Measurements from ENCODE around the gene LRCH4.

DNA sequence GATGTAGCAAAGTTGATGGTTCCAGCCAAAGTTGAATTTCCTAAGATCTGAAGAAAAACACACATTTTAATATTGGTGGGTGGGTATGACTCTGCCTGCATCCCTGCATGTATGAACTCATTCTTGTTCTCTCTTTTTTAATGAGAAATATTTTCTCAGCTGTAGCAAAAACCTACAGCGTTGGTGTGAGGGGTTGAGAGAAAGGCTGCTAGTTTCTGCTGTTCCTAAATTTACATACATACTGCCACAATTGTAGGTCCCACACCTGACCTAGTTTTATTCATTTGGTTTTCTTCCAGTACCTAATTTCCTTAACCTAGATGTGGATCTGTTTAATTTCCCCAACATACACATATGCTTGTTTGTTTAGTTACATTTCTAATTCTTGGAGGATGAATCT, 42.3 kb downstream of the LRCH4 start:
- TF ChIP-seq TCF7 (IDR thresholded peaks at IDR 0.05; ENCODE audit: low read depth) (no peak), POLR2A (IDR thresholded peaks at IDR 0.05; ENCODE audit: insufficient read depth in 1 of 2, low read depth in 2 of 2, low read length in 2 of 2) (no peak), ZNF24 (IDR thresholded peaks at IDR 0.05) (no peak), NRL (CRISPR knock-in tag; IDR thresholded peaks at IDR 0.05; ENCODE audit: borderline replicate concordance) (no peak), CENPX (CRISPR knock-in tag; IDR thresholded peaks at IDR 0.05) (no peak), ZNF780A (CRISPR knock-in tag; IDR thresholded peaks at IDR 0.05) (no peak), SIN3A (IDR thresholded peaks at IDR 0.05; ENCODE audit: borderline replicate concordance, low read depth, low read length) (no peak), YY1 (IDR thresholded peaks at IDR 0.05; ENCODE audit: insufficient read depth, insufficient replicate concordance, low read depth, low read length) (no peak)
- TF ChIP-seq, protein P1, sequence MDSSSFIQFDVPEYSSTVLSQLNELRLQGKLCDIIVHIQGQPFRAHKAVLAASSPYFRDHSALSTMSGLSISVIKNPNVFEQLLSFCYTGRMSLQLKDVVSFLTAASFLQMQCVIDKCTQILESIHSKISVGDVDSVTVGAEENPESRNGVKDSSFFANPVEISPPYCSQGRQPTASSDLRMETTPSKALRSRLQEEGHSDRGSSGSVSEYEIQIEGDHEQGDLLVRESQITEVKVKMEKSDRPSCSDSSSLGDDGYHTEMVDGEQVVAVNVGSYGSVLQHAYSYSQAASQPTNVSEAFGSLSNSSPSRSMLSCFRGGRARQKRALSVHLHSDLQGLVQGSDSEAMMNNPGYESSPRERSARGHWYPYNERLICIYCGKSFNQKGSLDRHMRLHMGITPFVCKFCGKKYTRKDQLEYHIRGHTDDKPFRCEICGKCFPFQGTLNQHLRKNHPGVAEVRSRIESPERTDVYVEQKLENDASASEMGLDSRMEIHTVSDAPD (CRISPR knock-in tag; IDR thresholded peaks at IDR 0.05): no peak
- TF ChIP-seq, protein P2, sequence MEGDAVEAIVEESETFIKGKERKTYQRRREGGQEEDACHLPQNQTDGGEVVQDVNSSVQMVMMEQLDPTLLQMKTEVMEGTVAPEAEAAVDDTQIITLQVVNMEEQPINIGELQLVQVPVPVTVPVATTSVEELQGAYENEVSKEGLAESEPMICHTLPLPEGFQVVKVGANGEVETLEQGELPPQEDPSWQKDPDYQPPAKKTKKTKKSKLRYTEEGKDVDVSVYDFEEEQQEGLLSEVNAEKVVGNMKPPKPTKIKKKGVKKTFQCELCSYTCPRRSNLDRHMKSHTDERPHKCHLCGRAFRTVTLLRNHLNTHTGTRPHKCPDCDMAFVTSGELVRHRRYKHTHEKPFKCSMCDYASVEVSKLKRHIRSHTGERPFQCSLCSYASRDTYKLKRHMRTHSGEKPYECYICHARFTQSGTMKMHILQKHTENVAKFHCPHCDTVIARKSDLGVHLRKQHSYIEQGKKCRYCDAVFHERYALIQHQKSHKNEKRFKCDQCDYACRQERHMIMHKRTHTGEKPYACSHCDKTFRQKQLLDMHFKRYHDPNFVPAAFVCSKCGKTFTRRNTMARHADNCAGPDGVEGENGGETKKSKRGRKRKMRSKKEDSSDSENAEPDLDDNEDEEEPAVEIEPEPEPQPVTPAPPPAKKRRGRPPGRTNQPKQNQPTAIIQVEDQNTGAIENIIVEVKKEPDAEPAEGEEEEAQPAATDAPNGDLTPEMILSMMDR (CRISPR knock-in tag; IDR thresholded peaks at IDR 0.05): no peak
- TF ChIP-seq, protein P3, sequence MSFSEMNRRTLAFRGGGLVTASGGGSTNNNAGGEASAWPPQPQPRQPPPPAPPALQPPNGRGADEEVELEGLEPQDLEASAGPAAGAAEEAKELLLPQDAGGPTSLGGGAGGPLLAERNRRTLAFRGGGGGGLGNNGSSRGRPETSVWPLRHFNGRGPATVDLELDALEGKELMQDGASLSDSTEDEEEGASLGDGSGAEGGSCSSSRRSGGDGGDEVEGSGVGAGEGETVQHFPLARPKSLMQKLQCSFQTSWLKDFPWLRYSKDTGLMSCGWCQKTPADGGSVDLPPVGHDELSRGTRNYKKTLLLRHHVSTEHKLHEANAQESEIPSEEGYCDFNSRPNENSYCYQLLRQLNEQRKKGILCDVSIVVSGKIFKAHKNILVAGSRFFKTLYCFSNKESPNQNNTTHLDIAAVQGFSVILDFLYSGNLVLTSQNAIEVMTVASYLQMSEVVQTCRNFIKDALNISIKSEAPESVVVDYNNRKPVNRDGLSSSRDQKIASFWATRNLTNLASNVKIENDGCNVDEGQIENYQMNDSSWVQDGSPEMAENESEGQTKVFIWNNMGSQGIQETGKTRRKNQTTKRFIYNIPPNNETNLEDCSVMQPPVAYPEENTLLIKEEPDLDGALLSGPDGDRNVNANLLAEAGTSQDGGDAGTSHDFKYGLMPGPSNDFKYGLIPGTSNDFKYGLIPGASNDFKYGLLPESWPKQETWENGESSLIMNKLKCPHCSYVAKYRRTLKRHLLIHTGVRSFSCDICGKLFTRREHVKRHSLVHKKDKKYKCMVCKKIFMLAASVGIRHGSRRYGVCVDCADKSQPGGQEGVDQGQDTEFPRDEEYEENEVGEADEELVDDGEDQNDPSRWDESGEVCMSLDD (CRISPR knock-in tag; IDR thresholded peaks at IDR 0.05; ENCODE audit: borderline replicate concordance): no peak
- TF ChIP-seq, protein P4, sequence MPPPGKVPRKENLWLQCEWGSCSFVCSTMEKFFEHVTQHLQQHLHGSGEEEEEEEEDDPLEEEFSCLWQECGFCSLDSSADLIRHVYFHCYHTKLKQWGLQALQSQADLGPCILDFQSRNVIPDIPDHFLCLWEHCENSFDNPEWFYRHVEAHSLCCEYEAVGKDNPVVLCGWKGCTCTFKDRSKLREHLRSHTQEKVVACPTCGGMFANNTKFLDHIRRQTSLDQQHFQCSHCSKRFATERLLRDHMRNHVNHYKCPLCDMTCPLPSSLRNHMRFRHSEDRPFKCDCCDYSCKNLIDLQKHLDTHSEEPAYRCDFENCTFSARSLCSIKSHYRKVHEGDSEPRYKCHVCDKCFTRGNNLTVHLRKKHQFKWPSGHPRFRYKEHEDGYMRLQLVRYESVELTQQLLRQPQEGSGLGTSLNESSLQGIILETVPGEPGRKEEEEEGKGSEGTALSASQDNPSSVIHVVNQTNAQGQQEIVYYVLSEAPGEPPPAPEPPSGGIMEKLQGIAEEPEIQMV (CRISPR knock-in tag; IDR thresholded peaks at IDR 0.05; ENCODE audit: low read depth): no peak
- TF ChIP-seq, protein P5, sequence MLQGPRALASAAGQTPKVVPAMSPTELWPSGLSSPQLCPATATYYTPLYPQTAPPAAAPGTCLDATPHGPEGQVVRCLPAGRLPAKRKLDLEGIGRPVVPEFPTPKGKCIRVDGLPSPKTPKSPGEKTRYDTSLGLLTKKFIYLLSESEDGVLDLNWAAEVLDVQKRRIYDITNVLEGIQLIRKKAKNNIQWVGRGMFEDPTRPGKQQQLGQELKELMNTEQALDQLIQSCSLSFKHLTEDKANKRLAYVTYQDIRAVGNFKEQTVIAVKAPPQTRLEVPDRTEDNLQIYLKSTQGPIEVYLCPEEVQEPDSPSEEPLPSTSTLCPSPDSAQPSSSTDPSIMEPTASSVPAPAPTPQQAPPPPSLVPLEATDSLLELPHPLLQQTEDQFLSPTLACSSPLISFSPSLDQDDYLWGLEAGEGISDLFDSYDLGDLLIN (CRISPR knock-in tag; IDR thresholded peaks at IDR 0.05; ENCODE audit: borderline replicate concordance): no peak
- TF ChIP-seq, protein P6, sequence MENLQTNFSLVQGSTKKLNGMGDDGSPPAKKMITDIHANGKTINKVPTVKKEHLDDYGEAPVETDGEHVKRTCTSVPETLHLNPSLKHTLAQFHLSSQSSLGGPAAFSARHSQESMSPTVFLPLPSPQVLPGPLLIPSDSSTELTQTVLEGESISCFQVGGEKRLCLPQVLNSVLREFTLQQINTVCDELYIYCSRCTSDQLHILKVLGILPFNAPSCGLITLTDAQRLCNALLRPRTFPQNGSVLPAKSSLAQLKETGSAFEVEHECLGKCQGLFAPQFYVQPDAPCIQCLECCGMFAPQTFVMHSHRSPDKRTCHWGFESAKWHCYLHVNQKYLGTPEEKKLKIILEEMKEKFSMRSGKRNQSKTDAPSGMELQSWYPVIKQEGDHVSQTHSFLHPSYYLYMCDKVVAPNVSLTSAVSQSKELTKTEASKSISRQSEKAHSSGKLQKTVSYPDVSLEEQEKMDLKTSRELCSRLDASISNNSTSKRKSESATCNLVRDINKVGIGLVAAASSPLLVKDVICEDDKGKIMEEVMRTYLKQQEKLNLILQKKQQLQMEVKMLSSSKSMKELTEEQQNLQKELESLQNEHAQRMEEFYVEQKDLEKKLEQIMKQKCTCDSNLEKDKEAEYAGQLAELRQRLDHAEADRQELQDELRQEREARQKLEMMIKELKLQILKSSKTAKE (CRISPR knock-in tag; IDR thresholded peaks at IDR 0.05; ENCODE audit: borderline replicate concordance): no peak

Data from HepG2 (cell line).